ENCODE measurements around the gene RNF19B. TPM values are rescaled to one million over a fixed set of nuclear protein-coding genes. Genes with fewer than 3 reads are reported as not detected.

The RNF19B gene
- total RNA-seq, 4 donors from 2014 or later, result 13.9 to 22.9 (median 17.2) TPM

GRCh38 chr1:32933742-32934322, 30.8 kb downstream of the RNF19B start:
- 15 to 18% methylated on average over 3 of the region's 3 CpGs for WGBS, 2 donors
- Histone ChIP-seq H3K27me3 (no peaks in the 10 kb centered on the region), H3K9me3 (no peaks in the 10 kb centered on the region), H3K36me3 (peaks cover 0 to 41% (median 0%) of the 10 kb centered on the region in 3 donors), H3K4me1 (peaks cover 0 to 14% (median 1%) of the 10 kb centered on the region in 4 donors), H3K27ac (peak overlapping the region in 3 of 4 donors; percentile 30 to 66 (median 65)), H3K4me3 (no peak overlapping the region)
- peak in 1 of 2 donors; percentile 32 for DNase-seq (ENCODE audit: low spot score in 2 of 2)
- TF ChIP-seq, protein P1, sequence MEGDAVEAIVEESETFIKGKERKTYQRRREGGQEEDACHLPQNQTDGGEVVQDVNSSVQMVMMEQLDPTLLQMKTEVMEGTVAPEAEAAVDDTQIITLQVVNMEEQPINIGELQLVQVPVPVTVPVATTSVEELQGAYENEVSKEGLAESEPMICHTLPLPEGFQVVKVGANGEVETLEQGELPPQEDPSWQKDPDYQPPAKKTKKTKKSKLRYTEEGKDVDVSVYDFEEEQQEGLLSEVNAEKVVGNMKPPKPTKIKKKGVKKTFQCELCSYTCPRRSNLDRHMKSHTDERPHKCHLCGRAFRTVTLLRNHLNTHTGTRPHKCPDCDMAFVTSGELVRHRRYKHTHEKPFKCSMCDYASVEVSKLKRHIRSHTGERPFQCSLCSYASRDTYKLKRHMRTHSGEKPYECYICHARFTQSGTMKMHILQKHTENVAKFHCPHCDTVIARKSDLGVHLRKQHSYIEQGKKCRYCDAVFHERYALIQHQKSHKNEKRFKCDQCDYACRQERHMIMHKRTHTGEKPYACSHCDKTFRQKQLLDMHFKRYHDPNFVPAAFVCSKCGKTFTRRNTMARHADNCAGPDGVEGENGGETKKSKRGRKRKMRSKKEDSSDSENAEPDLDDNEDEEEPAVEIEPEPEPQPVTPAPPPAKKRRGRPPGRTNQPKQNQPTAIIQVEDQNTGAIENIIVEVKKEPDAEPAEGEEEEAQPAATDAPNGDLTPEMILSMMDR (IDR thresholded peaks at IDR 0.05), result peak in 3 of 5 experiments; percentile 2 to 21 (median 21)
- TF ChIP-seq POLR2A (IDR thresholded peaks at IDR 0.05), result no peak
- TF ChIP-seq EP300 (IDR thresholded peaks at IDR 0.05), result no peak

DNA sequence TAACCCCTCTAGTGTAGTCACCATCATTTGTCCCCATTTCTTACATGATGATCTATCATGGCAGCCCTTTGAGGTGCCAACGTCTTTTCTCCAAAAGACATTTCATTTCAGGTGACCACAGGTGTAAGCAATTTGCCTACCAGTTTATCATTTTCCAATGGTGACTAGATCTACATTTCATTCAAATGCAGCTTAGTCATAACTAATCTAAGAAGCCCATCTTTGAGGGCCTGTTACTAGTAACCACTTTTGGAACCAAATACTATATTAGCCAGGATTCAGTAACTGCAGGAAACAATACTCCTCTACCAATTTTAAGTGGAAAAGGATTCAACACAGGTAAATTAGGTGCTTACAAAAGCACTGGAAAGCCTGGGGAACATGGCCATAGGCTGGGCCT, 32.8 kb downstream of the RNF19B start:
- H3K27me3 ChIP-seq, result no peaks in the 10 kb centered on the region
- H3K27ac ChIP-seq, result no peak overlapping the region
- TF ChIP-seq EP300 (IDR thresholded peaks at IDR 0.05), result no peak
- TF ChIP-seq, protein P1 (IDR thresholded peaks at IDR 0.05), result no peak
- no peak for TF ChIP-seq POLR2A (IDR thresholded peaks at IDR 0.05)
- no peak for DNase-seq (ENCODE audit: low spot score in 2 of 2)
- H3K36me3 ChIP-seq, result peaks cover 0 to 21% (median 0%) of the 10 kb centered on the region in 3 donors
- peaks cover 0 to 14% (median 0%) of the 10 kb centered on the region in 4 donors for H3K4me1 ChIP-seq
- H3K9me3 ChIP-seq, result no peaks in the 10 kb centered on the region
- no peak overlapping the region for H3K4me3 ChIP-seq
- 93 to 96% methylated on average over 1 of the region's 1 CpG for WGBS, 2 donors

DNA sequence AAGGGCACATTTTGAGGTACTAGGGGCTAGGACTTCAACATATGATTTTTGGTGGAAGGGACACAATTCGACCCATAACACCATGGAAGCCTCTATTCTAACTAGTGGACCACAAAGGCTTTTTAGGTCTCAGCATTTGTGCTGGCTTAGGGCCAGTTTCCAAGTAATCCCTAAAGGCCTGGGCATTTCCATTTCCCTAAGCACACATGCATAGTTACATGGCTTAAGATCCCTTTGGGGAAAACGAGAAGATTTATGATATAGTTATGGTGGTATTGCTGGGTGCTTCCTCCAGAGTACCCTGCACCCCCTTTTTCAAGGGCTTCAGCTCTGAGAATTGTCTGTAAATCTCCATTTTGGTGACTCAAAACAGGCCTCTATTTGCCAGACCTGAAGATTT, 35.2 kb downstream of the RNF19B start:
- peaks cover 0 to 17% of the 10 kb centered on the region in 2 donors for H3K27me3 ChIP-seq
- no peak overlapping the region for H3K4me3 ChIP-seq
- peaks cover 0 to 30% (median 12%) of the 10 kb centered on the region in 4 donors for H3K4me1 ChIP-seq
- no peak overlapping the region for H3K27ac ChIP-seq
- no peaks in the 10 kb centered on the region for H3K36me3 ChIP-seq
- 49 to 53% methylated on average over 2 of the region's 2 CpGs for WGBS, 2 donors
- no peak for TF ChIP-seq EP300 (IDR thresholded peaks at IDR 0.05)
- TF ChIP-seq, protein P1 (IDR thresholded peaks at IDR 0.05), result no peak
- TF ChIP-seq POLR2A (IDR thresholded peaks at IDR 0.05), result no peak
- no peak for DNase-seq (ENCODE audit: low spot score in 2 of 2)
- H3K9me3 ChIP-seq, result no peaks in the 10 kb centered on the region

GRCh38 chr1:32928715-32929114, 35.9 kb downstream of the RNF19B start:
- DNase-seq (ENCODE audit: low spot score in 2 of 2), result no peak
- no peak for TF ChIP-seq EP300 (IDR thresholded peaks at IDR 0.05)
- TF ChIP-seq, protein P1 (IDR thresholded peaks at IDR 0.05), result no peak
- TF ChIP-seq POLR2A (IDR thresholded peaks at IDR 0.05), result no peak
- Histone ChIP-seq H3K27me3 (peaks cover 0 to 23% of the 10 kb centered on the region in 2 donors), H3K4me3 (no peak overlapping the region), H3K36me3 (no peaks in the 10 kb centered on the region), H3K27ac (no peak overlapping the region), H3K9me3 (no peaks in the 10 kb centered on the region), H3K4me1 (peaks cover 0 to 24% (median 12%) of the 10 kb centered on the region in 4 donors)
- 81 to 83% methylated on average over 8 of the region's 8 CpGs for WGBS, 2 donors

DNA sequence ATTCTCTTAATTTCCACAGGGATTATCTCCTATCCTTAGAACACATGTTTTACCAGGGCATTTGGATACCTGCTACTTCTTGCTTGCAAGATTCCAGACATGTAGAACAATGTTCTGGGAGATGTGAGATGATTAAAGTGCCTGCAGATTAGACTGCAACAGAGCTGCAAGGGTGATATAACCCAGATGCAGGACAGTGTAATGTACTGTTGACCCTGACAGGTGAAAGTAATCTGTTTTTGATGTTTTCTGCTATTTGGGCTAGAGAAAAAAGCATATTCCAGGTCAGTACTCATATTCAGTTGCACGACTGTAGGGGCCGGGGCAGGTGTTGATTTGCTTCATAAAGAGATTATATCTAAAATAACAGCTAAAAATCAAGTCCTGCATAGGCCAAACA, 36.3 kb downstream of the RNF19B start:
- no peak for TF ChIP-seq POLR2A (IDR thresholded peaks at IDR 0.05)
- TF ChIP-seq, protein P1 (IDR thresholded peaks at IDR 0.05), result no peak
- TF ChIP-seq EP300 (IDR thresholded peaks at IDR 0.05), result no peak
- 85 to 88% methylated on average over 2 of the region's 2 CpGs for WGBS, 2 donors

More for the DNA sequence above, 36.3 kb downstream of the RNF19B start:
- no peak for DNase-seq (ENCODE audit: low spot score in 2 of 2)
- Histone ChIP-seq H3K9me3 (no peaks in the 10 kb centered on the region), H3K27ac (no peak overlapping the region), H3K4me3 (no peak overlapping the region), H3K4me1 (peaks cover 0 to 20% (median 12%) of the 10 kb centered on the region in 4 donors), H3K36me3 (no peaks in the 10 kb centered on the region), H3K27me3 (peaks cover 0 to 25% of the 10 kb centered on the region in 2 donors)

Measured in tibial nerve (tissue), 4 donors.